NT2/D1 (cell line): ENCODE results near the gene UAP1.

Source experiments
- DNase-seq: peaks from one replicate; pipeline ENCODE4 v3.0.0-alpha.2; 2011; ENCODE audit warnings: low read depth, low spot score
- H3K27me3 ChIP-seq: 2 replicates; pipeline ENCODE4 v1.6.0; 2011; ENCODE audit warnings: mild to moderate bottlenecking; ENCODE audit not compliant: insufficient read length, insufficient read depth
- H3K36me3 ChIP-seq: 2 replicates; pipeline ENCODE4 v1.6.1; 2011; ENCODE audit warnings: mild to moderate bottlenecking, low read length, mixed read lengths; ENCODE audit not compliant: insufficient read depth, insufficient read length
- H3K4me1 ChIP-seq: 2 replicates; pipeline ENCODE4 v1.5.1; 2011; ENCODE audit not compliant: insufficient read depth, insufficient read length
- H3K4me3 ChIP-seq: 2 replicates; pipeline ENCODE4 v1.5.1; 2011; ENCODE audit warnings: low read depth; ENCODE audit not compliant: insufficient read length
- H3K9ac ChIP-seq: 2 replicates; pipeline ENCODE4 v1.6.0; 2011; ENCODE audit warnings: low read depth; ENCODE audit not compliant: insufficient read length
- H3K9me3 ChIP-seq: 2 replicates; pipeline ENCODE4 v1.5.1; 2011; ENCODE audit warnings: mild to moderate bottlenecking, low read length; ENCODE audit not compliant: insufficient read depth
- SUZ12 ChIP-seq: IDR thresholded peaks from 2 replicates; pipeline ENCODE4 v1.6.1; 2011; ENCODE audit not compliant: insufficient read length, insufficient read depth; ENCODE audit errors: extremely low read depth
- YY1 ChIP-seq: IDR thresholded peaks from 2 replicates; pipeline ENCODE4 v1.6.1; 2011; ENCODE audit not compliant: insufficient read length, insufficient read depth
- ZNF274 ChIP-seq: IDR thresholded peaks from 2 replicates; pipeline ENCODE4 v1.6.1; 2011; ENCODE audit warnings: mild to moderate bottlenecking, low read depth, low read length

The UAP1 gene

GRCh38 chr1:162617513-162617912 is 56.0 kb downstream of the UAP1 start:
- Histone ChIP-seq H3K36me3 (no peaks in the 10 kb centered on the region), H3K9me3 (peaks cover 21% of the 10 kb centered on the region), H3K4me3 (no peak overlapping the region), H3K4me1 (no peaks in the 10 kb centered on the region), H3K9ac (no peak overlapping the region), H3K27me3 (no peaks in the 10 kb centered on the region)
- DNase-seq = no peak
- TF ChIP-seq SUZ12 (no peak), ZNF274 (no peak), YY1 (no peak)

- TF ChIP-seq YY1 (no peak), ZNF274 (no peak), SUZ12 (no peak)
- Histone ChIP-seq H3K4me1 (no peaks in the 10 kb centered on the region), H3K9ac (no peak overlapping the region), H3K36me3 (no peaks in the 10 kb centered on the region), H3K9me3 (peaks cover 21% of the 10 kb centered on the region), H3K27me3 (no peaks in the 10 kb centered on the region), H3K4me3 (no peak overlapping the region)
- DNase-seq = no peak
Measured at GRCh38 chr1:162619076-162619475, 57.6 kb downstream of the UAP1 start.

GRCh38 chr1:162621256-162621655 is 59.7 kb downstream of the UAP1 start:
- no peaks in the 10 kb centered on the region for H3K36me3 ChIP-seq
- H3K27me3 ChIP-seq = no peaks in the 10 kb centered on the region
- no peak for TF ChIP-seq SUZ12
- TF ChIP-seq ZNF274 = no peak
- TF ChIP-seq YY1 = no peak
- DNase-seq = no peak
- no peak overlapping the region for H3K9ac ChIP-seq
- H3K9me3 ChIP-seq = peaks cover 21% of the 10 kb centered on the region
- H3K4me3 ChIP-seq = no peak overlapping the region
- no peaks in the 10 kb centered on the region for H3K4me1 ChIP-seq

- TF ChIP-seq SUZ12 (no peak), YY1 (no peak), ZNF274 (no peak)
- H3K9ac ChIP-seq = no peak overlapping the region
- H3K36me3 ChIP-seq = no peaks in the 10 kb centered on the region
- no peak overlapping the region for H3K4me3 ChIP-seq
- no peaks in the 10 kb centered on the region for H3K4me1 ChIP-seq
- no peaks in the 10 kb centered on the region for H3K27me3 ChIP-seq
- no peaks in the 10 kb centered on the region for H3K9me3 ChIP-seq
- no peak for DNase-seq
Measured at GRCh38 chr1:162625679-162626078, 64.2 kb downstream of the UAP1 start.

GRCh38 chr1:162626094-162626493 is 64.6 kb downstream of the UAP1 start:
- no peaks in the 10 kb centered on the region for H3K36me3 ChIP-seq
- no peak overlapping the region for H3K4me3 ChIP-seq
- TF ChIP-seq ZNF274 (no peak), SUZ12 (no peak), YY1 (no peak)
- no peaks in the 10 kb centered on the region for H3K27me3 ChIP-seq
- no peak overlapping the region for H3K9ac ChIP-seq
- no peak for DNase-seq
- no peaks in the 10 kb centered on the region for H3K9me3 ChIP-seq
- H3K4me1 ChIP-seq = no peaks in the 10 kb centered on the region

GRCh38 chr1:162626761-162627160 is 65.2 kb downstream of the UAP1 start:
- Histone ChIP-seq H3K4me3 (no peak overlapping the region), H3K36me3 (no peaks in the 10 kb centered on the region), H3K4me1 (no peaks in the 10 kb centered on the region), H3K9ac (no peak overlapping the region), H3K27me3 (no peaks in the 10 kb centered on the region), H3K9me3 (no peaks in the 10 kb centered on the region)
- DNase-seq = no peak
- TF ChIP-seq SUZ12 = no peak
- TF ChIP-seq ZNF274 = no peak
- no peak for TF ChIP-seq YY1

- DNase-seq = peak; percentile 27
- no peaks in the 10 kb centered on the region for H3K27me3 ChIP-seq
- no peaks in the 10 kb centered on the region for H3K36me3 ChIP-seq
- H3K4me1 ChIP-seq = no peaks in the 10 kb centered on the region
- no peak overlapping the region for H3K9ac ChIP-seq
- no peak overlapping the region for H3K4me3 ChIP-seq
- H3K9me3 ChIP-seq = no peaks in the 10 kb centered on the region
- TF ChIP-seq YY1 (no peak), SUZ12 (no peak), ZNF274 (no peak)
Measured at GRCh38 chr1:162627662-162628296, 66.3 kb downstream of the UAP1 start.

- H3K4me3 ChIP-seq = no peak overlapping the region
Measured at GRCh38 chr1:162629077-162629627, 67.6 kb downstream of the UAP1 start.

More at GRCh38 chr1:162629077-162629627, 67.6 kb downstream of the UAP1 start:
- Histone ChIP-seq H3K9ac (no peak overlapping the region), H3K4me1 (no peaks in the 10 kb centered on the region), H3K9me3 (no peaks in the 10 kb centered on the region), H3K36me3 (no peaks in the 10 kb centered on the region), H3K27me3 (no peaks in the 10 kb centered on the region)
- DNase-seq = no peak
- TF ChIP-seq ZNF274 (no peak), SUZ12 (no peak), YY1 (no peak)
